D721Med (cell line): ENCODE data around the gene TCERG1L.

Experiments
- DNase-seq: peaks from one replicate; pipeline ENCODE4 v3.0.0; 2011; ENCODE audit warnings: low spot score; ENCODE audit not compliant: insufficient read length
- FAIRE-seq: peaks from 2 replicates; lab custom pipeline; 2011; peaks lifted over from hg19 to GRCh38; lab: Jason Lieb, UNC
- CTCF ChIP-seq: IDR thresholded peaks from 2 replicates; pipeline ENCODE4 v1.5.1; 2012; ENCODE audit warnings: mild to moderate bottlenecking, control low read depth; ENCODE audit not compliant: insufficient read depth; ENCODE audit errors: missing control alignments

The TCERG1L gene

GRCh38 chr10:131198843-131199242 is 112.7 kb downstream of the TCERG1L start:
- DNase-seq (no peak), FAIRE-seq (no peak)
- no peak for TF ChIP-seq CTCF

DNA sequence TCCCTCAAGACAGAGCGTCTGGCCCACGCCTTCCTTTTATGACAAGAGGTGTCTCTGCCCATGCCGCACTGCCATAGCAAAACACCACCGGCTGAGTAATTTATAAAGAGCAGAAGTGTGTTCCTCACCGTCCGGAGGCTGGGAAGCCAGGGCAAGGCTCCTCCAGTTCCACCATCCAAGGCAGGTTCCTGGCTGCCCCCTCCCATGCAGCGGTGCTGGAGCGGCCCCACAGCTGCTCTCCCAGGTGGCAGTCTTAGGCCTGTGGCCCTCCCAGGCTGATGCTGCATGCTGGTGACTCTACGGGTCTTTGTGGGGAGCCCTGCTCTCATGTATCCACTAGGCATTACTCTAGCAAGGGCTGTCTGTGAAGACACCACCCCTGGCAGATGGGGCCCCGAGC is 113.1 kb downstream of the TCERG1L start:
- FAIRE-seq (no peak), DNase-seq (no peak)
- no peak for TF ChIP-seq CTCF

DNA sequence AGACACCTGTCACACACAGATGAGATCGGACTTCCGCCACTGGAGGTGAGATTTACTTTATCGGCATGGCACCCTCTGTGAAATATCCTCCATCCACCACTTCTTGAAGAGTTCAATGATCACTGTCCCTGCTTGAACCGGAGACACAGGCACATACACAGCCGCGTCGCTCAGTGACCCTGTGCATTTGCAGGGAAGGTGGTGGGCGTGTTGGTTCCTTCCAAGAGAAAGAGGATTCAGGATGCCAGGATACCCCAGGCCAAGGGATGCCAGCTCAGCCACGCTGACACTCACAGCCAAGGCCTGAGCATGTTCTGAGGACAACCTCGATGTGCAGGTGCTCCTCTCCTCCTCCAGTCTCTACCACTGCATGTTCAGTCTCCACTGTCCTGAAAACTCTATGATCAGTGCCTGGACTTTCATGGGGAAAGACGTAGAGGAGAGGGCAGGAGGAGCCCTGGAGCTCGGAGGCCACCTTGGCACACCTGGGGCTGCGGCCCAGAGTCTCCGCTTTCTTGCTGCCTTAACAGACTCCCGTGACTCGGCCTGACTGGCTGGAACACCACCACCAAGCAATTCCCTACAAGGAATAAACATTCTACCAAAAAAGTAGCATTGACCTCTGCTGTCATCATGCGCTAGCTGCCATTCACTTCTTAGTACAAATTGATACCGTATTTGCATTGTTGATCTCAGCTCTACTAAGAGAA is 115.2 kb downstream of the TCERG1L start:
- FAIRE-seq (no peak), DNase-seq (no peak)
- TF ChIP-seq CTCF, result no peak

DNA sequence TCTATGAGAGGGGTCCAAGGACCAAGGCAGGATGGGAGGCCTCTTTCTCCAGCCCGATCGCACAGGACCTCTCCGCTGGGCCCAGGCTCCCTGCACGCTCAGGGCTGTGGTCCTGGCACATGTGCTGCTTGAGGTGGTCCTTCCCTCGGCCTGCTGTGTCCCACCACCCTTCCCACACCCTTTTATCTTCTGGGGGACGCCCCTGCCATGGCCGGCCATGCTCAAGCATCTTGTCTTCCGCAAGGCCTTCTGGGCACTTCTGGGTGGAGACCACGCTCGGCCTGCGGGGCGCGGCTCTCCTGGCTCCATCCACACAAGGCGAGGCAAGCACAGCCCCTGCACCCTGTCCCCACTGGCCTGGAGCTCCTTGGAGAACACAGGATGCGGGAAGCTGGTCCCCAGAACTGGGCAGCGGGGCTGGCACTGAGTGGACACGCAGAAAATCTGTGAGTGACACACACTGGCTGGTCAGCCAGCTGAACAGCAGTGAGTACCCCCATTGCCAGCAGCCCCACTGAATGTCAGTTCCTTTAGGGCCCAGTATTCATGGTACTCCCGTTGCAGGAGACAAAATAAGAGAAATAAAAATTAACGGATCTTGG is 115.9 kb downstream of the TCERG1L start:
- DNase-seq, result no peak
- FAIRE-seq, result no peak
- no peak for TF ChIP-seq CTCF

GRCh38 chr10:131195116-131195515 is 116.4 kb downstream of the TCERG1L start:
- FAIRE-seq (no peak), DNase-seq (no peak)
- no peak for TF ChIP-seq CTCF

DNA sequence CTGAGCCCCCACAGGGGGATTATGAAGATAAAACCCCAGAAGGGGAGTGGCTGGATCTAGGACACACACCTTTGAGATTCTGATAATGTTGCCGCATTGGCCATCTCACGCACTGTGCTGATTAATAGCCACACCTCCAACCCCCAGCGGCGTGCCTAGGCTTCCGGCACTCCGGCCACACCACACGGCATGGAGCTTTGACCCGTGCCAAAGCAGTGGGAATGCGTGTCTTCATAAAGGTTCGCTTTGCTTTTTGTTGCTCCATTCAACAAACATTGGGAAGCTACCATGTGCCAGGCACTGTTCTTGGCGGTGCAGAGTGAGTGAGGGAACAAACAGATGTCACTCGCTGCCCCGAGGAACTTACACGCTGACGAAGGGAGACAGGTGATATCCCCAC is 117.6 kb downstream of the TCERG1L start:
- DNase-seq, result no peak
- FAIRE-seq, result no peak
- no peak for TF ChIP-seq CTCF

DNA sequence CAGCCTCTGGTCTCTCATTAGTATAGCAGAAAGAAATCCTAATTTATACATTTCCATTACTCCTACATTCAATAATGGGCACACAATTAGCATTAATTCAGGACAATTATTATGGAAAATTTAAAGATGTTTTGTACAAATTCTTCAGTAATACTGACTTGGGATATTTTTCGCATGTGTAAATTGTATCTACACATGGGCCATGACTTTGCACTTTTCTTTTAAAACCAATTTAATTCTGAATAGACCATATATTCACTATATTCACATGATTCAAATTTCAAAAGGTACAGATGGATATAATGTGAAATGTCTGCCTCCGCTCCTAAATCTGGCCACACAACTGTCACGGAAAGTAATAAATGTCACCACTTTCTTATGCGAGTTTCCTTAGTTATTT is 123.0 kb downstream of the TCERG1L start:
- FAIRE-seq (no peak), DNase-seq (no peak)
- no peak for TF ChIP-seq CTCF
